HCT116 (cell line): ENCODE data around the gene SORCS2. TPM values are rescaled to one million over a fixed set of nuclear protein-coding genes. Genes with fewer than 3 reads are reported as not detected.

ENCODE experiments used
- ATAC-seq: fragments of 200-7000 bp; cut with Tn5 transposase; 2 replicates; pipeline ENCODE4 v1.9.1; 2020; ENCODE audit warnings: mild to moderate bottlenecking, moderate library complexity
- BruUV-seq: library from RNA; stranded (reverse); fragments of 400-500 nt; replicated peaks from 2 replicates; lab custom pipeline; 2021; lab: Mats Ljungman, UMichigan
- CTCF ChIA-PET: fragments of 300-600 bp; sonication (Branson Sonifier 250); formaldehyde crosslinking; loops from one replicate; lab custom pipeline; 2021; ENCODE audit warnings: antibody characterized with exemption; lab: Charles Lee
- POLR2A ChIA-PET: fragments of 300-600, 350-600 bp; sonication (Branson Sonifier 250); formaldehyde crosslinking; loops from one replicate; lab custom pipeline; 2021; ENCODE audit warnings: antibody characterized with exemption; lab: Charles Lee
- RAD21 ChIA-PET, 2 experiments: fragments of 300-600 bp; sonication (Branson Sonifier 250); formaldehyde crosslinking; loops; one replicate each; lab custom pipeline; 2023; ENCODE audit warnings: low total read pairs in 2 of 2; ENCODE audit not compliant: uncharacterized antibody in 2 of 2, unreplicated experiment in 2 of 2, low non-redundant PET in 1 of 2; lab: Charles Lee
- DNase-seq: peaks from one replicate; pipeline ENCODE4 v3.0.0-alpha.2; 2010; ENCODE audit warnings: low read depth, low spot score
- H2AFZ ChIP-seq: fragments of 200-600 bp; shearing (Covaris generic), sonication (generic); 2 replicates; pipeline ENCODE4 v1.6.1; 2017; ENCODE audit warnings: low read depth, mixed run types, mixed read lengths, antibody characterized with exemption, low read length; ENCODE audit not compliant: poor library complexity, severe bottlenecking
- H3K27ac ChIP-seq: 2 replicates; pipeline ENCODE4 v1.5.1; 2012; ENCODE audit warnings: low read depth, low read length
- H3K27me3 ChIP-seq: fragments of 200-600 bp; sonication (generic); 2 replicates; pipeline ENCODE4 v1.6.1; 2016; ENCODE audit warnings: mixed run types, low read length, mixed read lengths; ENCODE audit not compliant: insufficient read depth
- H3K36me3 ChIP-seq, 2 experiments: fragments of 200-500 bp in 1 of 2; fragments of 200-600 bp in 1 of 2; sonication (Bioruptor generic) in 1 of 2; sonication (generic) in 1 of 2; 2 replicates each; pipeline versions ENCODE4 v1.5.1 to v1.6.1; 2014 to 2016; ENCODE audit warnings: low read length in 2 of 2, inconsistent platforms in 1 of 2, mixed read lengths in 1 of 2, mixed run types in 1 of 2; ENCODE audit not compliant: insufficient read depth in 2 of 2, control insufficient read depth in 1 of 2
- H3K4me1 ChIP-seq, 2 experiments: fragments of 200-600 bp in 1 of 2; sonication (generic) in 1 of 2; 2 replicates each; pipeline versions ENCODE4 v1.5.1 to v1.6.1; 2012 to 2017; ENCODE audit warnings: low read length in 2 of 2, inconsistent platforms in 1 of 2, mild to moderate bottlenecking in 1 of 2, mixed read lengths in 1 of 2, mixed run types in 1 of 2, moderate library complexity in 1 of 2; ENCODE audit not compliant: insufficient read depth in 2 of 2, control insufficient read depth in 1 of 2
- H3K4me2 ChIP-seq: fragments of 200-600 bp; sonication (generic); 2 replicates; pipeline ENCODE4 v1.6.1; 2017; ENCODE audit warnings: mixed run types, low read length, mixed read lengths
- H3K4me3 ChIP-seq, 2 experiments: fragments of 200-600 bp in 1 of 2; sonication (generic) in 1 of 2; replicated peaks in 1 of 2; 2 replicates each; pipeline ENCODE4 v1.5.1; 2011 to 2016; ENCODE audit warnings: low read length in 2 of 2, control low read depth in 1 of 2, low read depth in 1 of 2, mild to moderate bottlenecking in 1 of 2, mixed read lengths in 1 of 2, mixed run types in 1 of 2
- H3K79me2 ChIP-seq: fragments of 200-600 bp; sonication (generic); 2 replicates; pipeline ENCODE4 v1.6.1; 2017; ENCODE audit warnings: mild to moderate bottlenecking, mixed run types, low read length, moderate library complexity, mixed read lengths; ENCODE audit not compliant: insufficient read depth
- H3K9ac ChIP-seq: fragments of 200-600 bp; sonication (generic); 2 replicates; pipeline ENCODE4 v1.6.1; 2016; ENCODE audit warnings: low read length, mixed read lengths
- H3K9me2 ChIP-seq: fragments of 200-600 bp; sonication (generic), shearing (Covaris generic); 2 replicates; pipeline ENCODE4 v1.6.1; 2017; ENCODE audit warnings: mixed run types, mild to moderate bottlenecking, moderate library complexity; ENCODE audit not compliant: insufficient read depth
- H3K9me3 ChIP-seq, 2 experiments: fragments of 200-500 bp in 1 of 2; fragments of 200-600 bp in 1 of 2; sonication (Bioruptor generic) in 1 of 2; sonication (generic) in 1 of 2; 2 replicates each; pipeline ENCODE4 v1.6.1; 2014 to 2017; ENCODE audit warnings: low read length in 2 of 2, mixed read lengths in 2 of 2, inconsistent platforms in 1 of 2, low read depth in 1 of 2, mild to moderate bottlenecking in 1 of 2, mixed run types in 1 of 2, moderate library complexity in 1 of 2; ENCODE audit not compliant: control insufficient read depth in 1 of 2, insufficient read depth in 1 of 2
- H4K20me1 ChIP-seq: fragments of 200-600 bp; sonication (generic), shearing (Covaris generic); 2 replicates; pipeline ENCODE4 v1.6.1; 2017; ENCODE audit warnings: mixed run types, mild to moderate bottlenecking, moderate library complexity; ENCODE audit not compliant: insufficient read depth
- CBX3 ChIP-seq: IDR thresholded peaks from 2 replicates; pipeline ENCODE4 v1.6.1; 2012; ENCODE audit warnings: low read depth
- CEBPB ChIP-seq: IDR thresholded peaks from 2 replicates; pipeline ENCODE4 v1.6.1; 2012; ENCODE audit warnings: low read depth
- POLR2A ChIP-seq: IDR thresholded peaks from 2 replicates; pipeline ENCODE4 v1.7.0; 2011; ENCODE audit warnings: borderline replicate concordance; ENCODE audit not compliant: insufficient read depth, insufficient read length; ENCODE audit errors: extremely low read depth
- RAD21 ChIP-seq: IDR thresholded peaks from 2 replicates; pipeline ENCODE4 v1.6.1; 2012; ENCODE audit warnings: low read depth, mild to moderate bottlenecking
- SP1 ChIP-seq: IDR thresholded peaks from 2 replicates; pipeline ENCODE4 v1.6.1; 2012; ENCODE audit warnings: low read depth
- ZFX ChIP-seq: fragments of 450-650 bp; IDR thresholded peaks from 2 replicates; pipeline ENCODE4 v1.6.1; 2017
- intact Hi-C: fragments of 100-400 bp; cut with micrococcal nuclease; formaldehyde crosslinking; loops from 2 replicates; pipeline ENCODE4 v1.10.0; 2022
- total RNA-seq: library from RNA; stranded (reverse); gene quantifications from one replicate; pipeline ENCODE4 v1.2.1, GENCODE V29; 2021; ENCODE audit not compliant: unreplicated experiment
- TF ChIP-seq, protein P1 (sequence below): IDR thresholded peaks from 2 replicates; pipeline ENCODE4 v1.6.1; 2012; ENCODE audit warnings: low read depth

SORCS2 gene
- total RNA-seq, 1 experiment from 2014 or later = 0.37 TPM

- TF ChIP-seq POLR2A (no peak), CBX3 (no peak), CEBPB (no peak)
- TF ChIP-seq, all 23 proteins: peak for 0
- H3K9me3 ChIP-seq = no peaks in the 10 kb centered on the region
- intact Hi-C loops = no loop called here
- BruUV-seq = no TSS peak
- no peaks in the 10 kb centered on the region for H3K79me2 ChIP-seq
- no peak overlapping the region for H2AFZ ChIP-seq
- no peak overlapping the region for H3K4me3 ChIP-seq
- H3K9ac ChIP-seq = no peak overlapping the region
- no peak for ATAC-seq
- no peaks in the 10 kb centered on the region for H4K20me1 ChIP-seq
- H3K4me1 ChIP-seq = no peaks in the 10 kb centered on the region
- no peak overlapping the region for H3K27ac ChIP-seq
- ChIA-PET RAD21 (no interaction called here), CTCF (no interaction called here), POLR2A (no interaction called here)
- no peaks in the 10 kb centered on the region for H3K36me3 ChIP-seq
- no peaks in the 10 kb centered on the region for H3K27me3 ChIP-seq
- DNase-seq = no peak
- no peak overlapping the region for H3K4me2 ChIP-seq
- H3K9me2 ChIP-seq = no peaks in the 10 kb centered on the region
These were observed 34.7 kb downstream of the SORCS2 start for GRCh38 chr4:7227008-7227407.

- ChIA-PET POLR2A (no interaction called here), CTCF (no interaction called here), RAD21 (no interaction called here)
- DNase-seq = no peak
- Histone ChIP-seq H3K27me3 (no peaks in the 10 kb centered on the region), H3K9ac (no peak overlapping the region), H2AFZ (no peak overlapping the region), H3K9me2 (no peaks in the 10 kb centered on the region), H3K4me2 (no peak overlapping the region), H3K4me3 (no peak overlapping the region), H3K9me3 (no peaks in the 10 kb centered on the region), H3K79me2 (no peaks in the 10 kb centered on the region), H3K36me3 (no peaks in the 10 kb centered on the region), H4K20me1 (no peaks in the 10 kb centered on the region), H3K4me1 (no peaks in the 10 kb centered on the region), H3K27ac (no peak overlapping the region)
- BruUV-seq = no TSS peak
- TF ChIP-seq SP1 (no peak), RAD21 (no peak), ZFX (no peak)
- TF ChIP-seq, protein P1, sequence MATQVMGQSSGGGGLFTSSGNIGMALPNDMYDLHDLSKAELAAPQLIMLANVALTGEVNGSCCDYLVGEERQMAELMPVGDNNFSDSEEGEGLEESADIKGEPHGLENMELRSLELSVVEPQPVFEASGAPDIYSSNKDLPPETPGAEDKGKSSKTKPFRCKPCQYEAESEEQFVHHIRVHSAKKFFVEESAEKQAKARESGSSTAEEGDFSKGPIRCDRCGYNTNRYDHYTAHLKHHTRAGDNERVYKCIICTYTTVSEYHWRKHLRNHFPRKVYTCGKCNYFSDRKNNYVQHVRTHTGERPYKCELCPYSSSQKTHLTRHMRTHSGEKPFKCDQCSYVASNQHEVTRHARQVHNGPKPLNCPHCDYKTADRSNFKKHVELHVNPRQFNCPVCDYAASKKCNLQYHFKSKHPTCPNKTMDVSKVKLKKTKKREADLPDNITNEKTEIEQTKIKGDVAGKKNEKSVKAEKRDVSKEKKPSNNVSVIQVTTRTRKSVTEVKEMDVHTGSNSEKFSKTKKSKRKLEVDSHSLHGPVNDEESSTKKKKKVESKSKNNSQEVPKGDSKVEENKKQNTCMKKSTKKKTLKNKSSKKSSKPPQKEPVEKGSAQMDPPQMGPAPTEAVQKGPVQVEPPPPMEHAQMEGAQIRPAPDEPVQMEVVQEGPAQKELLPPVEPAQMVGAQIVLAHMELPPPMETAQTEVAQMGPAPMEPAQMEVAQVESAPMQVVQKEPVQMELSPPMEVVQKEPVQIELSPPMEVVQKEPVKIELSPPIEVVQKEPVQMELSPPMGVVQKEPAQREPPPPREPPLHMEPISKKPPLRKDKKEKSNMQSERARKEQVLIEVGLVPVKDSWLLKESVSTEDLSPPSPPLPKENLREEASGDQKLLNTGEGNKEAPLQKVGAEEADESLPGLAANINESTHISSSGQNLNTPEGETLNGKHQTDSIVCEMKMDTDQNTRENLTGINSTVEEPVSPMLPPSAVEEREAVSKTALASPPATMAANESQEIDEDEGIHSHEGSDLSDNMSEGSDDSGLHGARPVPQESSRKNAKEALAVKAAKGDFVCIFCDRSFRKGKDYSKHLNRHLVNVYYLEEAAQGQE = no peak
- intact Hi-C loops = no loop called here
- no peak for ATAC-seq
These were observed 36.4 kb downstream of the SORCS2 start for GRCh38 chr4:7228734-7229133.
